Rectal smooth muscle tissue (tissue), 1 donor: ENCODE measurements around the gene FAM222A.

Source experiments
- H3K27ac ChIP-seq: one replicate; pipeline ENCODE4 v1.7.0; 2013; ENCODE audit warnings: low read depth, low read length, inconsistent platforms
- H3K27me3 ChIP-seq: one replicate; pipeline ENCODE4 v1.7.0; 2013; ENCODE audit warnings: low read length; ENCODE audit not compliant: control insufficient read depth, insufficient read depth
- H3K36me3 ChIP-seq: one replicate; pipeline ENCODE4 v1.7.0; 2013; ENCODE audit warnings: low read length; ENCODE audit not compliant: control insufficient read depth, insufficient read depth
- H3K4me1 ChIP-seq: one replicate; pipeline ENCODE4 v1.7.0; 2013; ENCODE audit warnings: low read length; ENCODE audit not compliant: control insufficient read depth, insufficient read depth
- H3K4me3 ChIP-seq: one replicate; pipeline ENCODE4 v1.7.0; 2013; ENCODE audit warnings: low read length
- H3K9ac ChIP-seq: one replicate; pipeline ENCODE4 v1.7.0; 2013; ENCODE audit warnings: low read length

Gene FAM222A

GRCh38 chr12:109713187-109714070 lies at the start of gene FAM222A:
Gene FAM222A, plus strand, starts transcription at chr12:109713825. Its CDS starts 30,322 bp downstream, at chr12:109744147.
- H3K4me1 ChIP-seq = peaks cover 14% of the 10 kb centered on the region
- peak within 1 kb of the TSS; percentile 61 for H3K4me3 ChIP-seq
- H3K36me3 ChIP-seq = no peaks in the 10 kb centered on the region
- H3K27ac ChIP-seq = peak within 1 kb of the TSS; percentile 37
- H3K9ac ChIP-seq = no peak within 1 kb of the TSS
- no peaks in the 10 kb centered on the region for H3K27me3 ChIP-seq

GRCh38 chr12:109664402-109664801 lies 49.2 kb upstream of the FAM222A start:
- H3K4me3 ChIP-seq = no peak overlapping the region
- H3K36me3 ChIP-seq = no peaks in the 10 kb centered on the region
- no peak overlapping the region for H3K27ac ChIP-seq
- no peak overlapping the region for H3K9ac ChIP-seq
- no peaks in the 10 kb centered on the region for H3K4me1 ChIP-seq
- H3K27me3 ChIP-seq = no peaks in the 10 kb centered on the region

GRCh38 chr12:109666068-109666467 lies 47.6 kb upstream of the FAM222A start:
- H3K27ac ChIP-seq = no peak overlapping the region
- H3K27me3 ChIP-seq = no peaks in the 10 kb centered on the region
- H3K9ac ChIP-seq = no peak overlapping the region
- no peaks in the 10 kb centered on the region for H3K36me3 ChIP-seq
- no peak overlapping the region for H3K4me3 ChIP-seq
- no peaks in the 10 kb centered on the region for H3K4me1 ChIP-seq

GRCh38 chr12:109670731-109671130 lies 42.9 kb upstream of the FAM222A start:
- Histone ChIP-seq H3K27me3 (no peaks in the 10 kb centered on the region), H3K27ac (no peak overlapping the region), H3K4me1 (no peaks in the 10 kb centered on the region), H3K4me3 (no peak overlapping the region), H3K9ac (no peak overlapping the region), H3K36me3 (no peaks in the 10 kb centered on the region)

- Histone ChIP-seq H3K36me3 (no peaks in the 10 kb centered on the region), H3K4me1 (no peaks in the 10 kb centered on the region), H3K27me3 (no peaks in the 10 kb centered on the region)
Observed at GRCh38 chr12:109671502-109671901, 42.1 kb upstream of the FAM222A start.

GRCh38 chr12:109673379-109673778 lies 40.2 kb upstream of the FAM222A start:
- H3K9ac ChIP-seq = no peak overlapping the region

More at GRCh38 chr12:109671502-109671901, 42.1 kb upstream of the FAM222A start:
- H3K4me3 ChIP-seq = no peak overlapping the region
- H3K27ac ChIP-seq = no peak overlapping the region
- H3K9ac ChIP-seq = no peak overlapping the region

GRCh38 chr12:109673884-109674283 lies 39.7 kb upstream of the FAM222A start:
- no peak overlapping the region for H3K9ac ChIP-seq
- no peaks in the 10 kb centered on the region for H3K36me3 ChIP-seq
- no peaks in the 10 kb centered on the region for H3K4me1 ChIP-seq
- H3K27me3 ChIP-seq = peaks cover 1% of the 10 kb centered on the region
- H3K4me3 ChIP-seq = no peak overlapping the region
- no peak overlapping the region for H3K27ac ChIP-seq

More at GRCh38 chr12:109673379-109673778, 40.2 kb upstream of the FAM222A start:
- no peaks in the 10 kb centered on the region for H3K36me3 ChIP-seq
- no peaks in the 10 kb centered on the region for H3K4me1 ChIP-seq
- H3K4me3 ChIP-seq = no peak overlapping the region
- no peak overlapping the region for H3K27ac ChIP-seq
- H3K27me3 ChIP-seq = no peaks in the 10 kb centered on the region

GRCh38 chr12:109675411-109675810 lies 38.2 kb upstream of the FAM222A start:
- Histone ChIP-seq H3K4me1 (no peaks in the 10 kb centered on the region), H3K27me3 (peaks cover 2% of the 10 kb centered on the region), H3K9ac (no peak overlapping the region)

GRCh38 chr12:109677279-109677691 lies 36.3 kb upstream of the FAM222A start:
- no peak overlapping the region for H3K4me3 ChIP-seq
- no peak overlapping the region for H3K27ac ChIP-seq
- no peaks in the 10 kb centered on the region for H3K36me3 ChIP-seq
- no peaks in the 10 kb centered on the region for H3K4me1 ChIP-seq
- H3K9ac ChIP-seq = no peak overlapping the region
- peaks cover 2% of the 10 kb centered on the region for H3K27me3 ChIP-seq

More at GRCh38 chr12:109675411-109675810, 38.2 kb upstream of the FAM222A start:
- Histone ChIP-seq H3K36me3 (no peaks in the 10 kb centered on the region), H3K4me3 (no peak overlapping the region), H3K27ac (no peak overlapping the region)

- Histone ChIP-seq H3K27ac (no peak overlapping the region), H3K36me3 (no peaks in the 10 kb centered on the region), H3K27me3 (peaks cover 2% of the 10 kb centered on the region), H3K9ac (no peak overlapping the region), H3K4me1 (no peaks in the 10 kb centered on the region), H3K4me3 (no peak overlapping the region)
Observed at GRCh38 chr12:109678719-109679118, 34.9 kb upstream of the FAM222A start.

- Histone ChIP-seq H3K36me3 (no peaks in the 10 kb centered on the region), H3K9ac (no peak overlapping the region), H3K27me3 (peaks cover 2% of the 10 kb centered on the region), H3K27ac (no peak overlapping the region), H3K4me1 (no peaks in the 10 kb centered on the region), H3K4me3 (no peak overlapping the region)
Observed at GRCh38 chr12:109679501-109680263, 33.9 kb upstream of the FAM222A start.

- H3K27ac ChIP-seq = no peak overlapping the region
- peaks cover 2% of the 10 kb centered on the region for H3K27me3 ChIP-seq
- H3K9ac ChIP-seq = no peak overlapping the region
- no peaks in the 10 kb centered on the region for H3K36me3 ChIP-seq
- no peaks in the 10 kb centered on the region for H3K4me1 ChIP-seq
- no peak overlapping the region for H3K4me3 ChIP-seq
Observed at GRCh38 chr12:109680264-109681005, 33.2 kb upstream of the FAM222A start.
